ENCODE results near the gene VPS72. TPM values are rescaled to one million over a fixed set of nuclear protein-coding genes. Genes with fewer than 3 reads are reported as not detected.

Gene VPS72
- total and polyA plus RNA-seq, 2 donors (not counting 3 experiments of a cell fraction or from before 2014, with no cell fraction given), result 76.2 to 85.2 TPM

DNA sequence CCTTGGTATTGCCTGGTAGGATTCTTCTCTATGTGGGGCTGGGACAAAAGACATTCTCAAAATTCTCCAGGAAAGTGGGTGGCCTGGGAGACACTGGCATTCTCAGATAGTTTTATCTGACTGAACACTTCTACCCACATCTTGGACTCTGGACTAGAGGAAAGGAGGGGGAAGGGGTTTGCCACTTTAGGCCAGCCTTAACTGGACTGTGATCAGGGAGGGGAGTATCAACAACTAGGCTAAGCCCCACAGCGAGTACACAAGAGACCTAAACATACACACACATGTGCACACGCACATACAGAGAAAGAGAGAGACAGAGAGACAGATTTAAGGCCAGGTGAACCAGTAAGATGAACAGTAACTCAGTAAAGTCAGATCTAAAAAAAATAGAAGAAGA is 42.3 kb downstream of the VPS72 start:
- ChIA-PET POLR2A (interaction anchor here (0.7 kb wide), 1 partner anchor 288 kb away, joined by 3 read pairs; no protein-coding TSS in a partner anchor), CTCF (interaction anchor here (1.2 to 2.3 kb wide), 3 partner anchors 9 to 48 kb away, joined by 3 to 9 read pairs (median 5); partner anchors contain the start of gene TNFAIP8L2)
- BruUV-seq (replicated peaks), result no TSS peak
- Histone ChIP-seq H3K27me3 (ENCODE audit: control insufficient read depth in 2 of 2, insufficient read depth in 2 of 2, low read length in 2 of 2) (no peaks in the 10 kb centered on the region), H3K4me2 (ENCODE audit: insufficient read depth, low read length) (no peak overlapping the region), H4K20me1 (replicated peaks; ENCODE audit: control insufficient read depth, extremely low read depth, insufficient read depth, low read length) (no peaks in the 10 kb centered on the region), H3K4me1 (ENCODE audit: control insufficient read depth, extremely low read depth, insufficient read depth, low read length) (peaks cover 29% of the 10 kb centered on the region), H3K9ac (replicated peaks; ENCODE audit: extremely low read depth, insufficient read depth, low read length) (no peak overlapping the region), H2AFZ (ENCODE audit: low read depth, low read length) (no peak overlapping the region), H3K36me3 (ENCODE audit: control insufficient read depth in 2 of 2, extremely low read depth in 1 of 2, insufficient read depth in 2 of 2, low read length in 2 of 2) (peaks cover 0 to under 1% of the 10 kb centered on the region in 2 experiments), H3K9me1 (replicated peaks; ENCODE audit: control insufficient read depth, extremely low read depth, insufficient read depth, low read length) (no peaks in the 10 kb centered on the region), H3K79me2 (ENCODE audit: control insufficient read depth, insufficient read depth, low read length) (no peaks in the 10 kb centered on the region), H3K4me3 (replicated peaks in 1 of 3; ENCODE audit: insufficient read depth in 1 of 3, low read depth in 1 of 3, low read length in 3 of 3) (no peak overlapping the region), H3K9me3 (replicated peaks; ENCODE audit: control insufficient read depth, insufficient read depth, low read length) (no peaks in the 10 kb centered on the region), H3K27ac (ENCODE audit: insufficient read depth, low read depth, low read length) (no peak overlapping the region)
- intact Hi-C loops (cut with micrococcal nuclease) (loop anchor here (2.0 to 5.0 kb wide), 3 partner anchors 41 to 170 kb away; partner anchors contain the start of gene GABPB2), dilution Hi-C loops (cut with MboI; ENCODE audit: extremely low pct_ligation_motif_present, low sequenced_read_pairs) (no loop called here)
- FAIRE-seq (no peak), DNase-seq (ENCODE audit: low read depth, low spot score) (no peak)
- TF ChIP-seq FOS (IDR thresholded peaks at IDR 0.05; ENCODE audit: borderline replicate concordance, insufficient read depth, low read length), result no peak
- TF ChIP-seq MYC (IDR thresholded peaks at IDR 0.05; ENCODE audit: low read depth, low read length), result no peak
- TF ChIP-seq, protein P1, sequence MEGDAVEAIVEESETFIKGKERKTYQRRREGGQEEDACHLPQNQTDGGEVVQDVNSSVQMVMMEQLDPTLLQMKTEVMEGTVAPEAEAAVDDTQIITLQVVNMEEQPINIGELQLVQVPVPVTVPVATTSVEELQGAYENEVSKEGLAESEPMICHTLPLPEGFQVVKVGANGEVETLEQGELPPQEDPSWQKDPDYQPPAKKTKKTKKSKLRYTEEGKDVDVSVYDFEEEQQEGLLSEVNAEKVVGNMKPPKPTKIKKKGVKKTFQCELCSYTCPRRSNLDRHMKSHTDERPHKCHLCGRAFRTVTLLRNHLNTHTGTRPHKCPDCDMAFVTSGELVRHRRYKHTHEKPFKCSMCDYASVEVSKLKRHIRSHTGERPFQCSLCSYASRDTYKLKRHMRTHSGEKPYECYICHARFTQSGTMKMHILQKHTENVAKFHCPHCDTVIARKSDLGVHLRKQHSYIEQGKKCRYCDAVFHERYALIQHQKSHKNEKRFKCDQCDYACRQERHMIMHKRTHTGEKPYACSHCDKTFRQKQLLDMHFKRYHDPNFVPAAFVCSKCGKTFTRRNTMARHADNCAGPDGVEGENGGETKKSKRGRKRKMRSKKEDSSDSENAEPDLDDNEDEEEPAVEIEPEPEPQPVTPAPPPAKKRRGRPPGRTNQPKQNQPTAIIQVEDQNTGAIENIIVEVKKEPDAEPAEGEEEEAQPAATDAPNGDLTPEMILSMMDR (IDR thresholded peaks at IDR 0.05; ENCODE audit: extremely low read depth in 1 of 2, insufficient read depth in 1 of 2, low read depth in 1 of 2, low read length in 2 of 2), result no peak
- TF ChIP-seq, protein P2, sequence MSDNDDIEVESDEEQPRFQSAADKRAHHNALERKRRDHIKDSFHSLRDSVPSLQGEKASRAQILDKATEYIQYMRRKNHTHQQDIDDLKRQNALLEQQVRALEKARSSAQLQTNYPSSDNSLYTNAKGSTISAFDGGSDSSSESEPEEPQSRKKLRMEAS (IDR thresholded peaks at IDR 0.05; ENCODE audit: insufficient read depth, insufficient read length), result no peak
- no peak for TF ChIP-seq JUN (IDR thresholded peaks at IDR 0.05; ENCODE audit: borderline replicate concordance, insufficient read depth, insufficient read length, low read depth)
- no peak for TF ChIP-seq EZH2 (IDR thresholded peaks at IDR 0.05; ENCODE audit: borderline replicate concordance, low read depth, low read length, severe bottlenecking)
- no peak for TF ChIP-seq GATA2 (IDR thresholded peaks at IDR 0.05; ENCODE audit: insufficient read depth, insufficient read length, low read depth, low read length)
